ENCODE results near the gene NME2.

DNA sequence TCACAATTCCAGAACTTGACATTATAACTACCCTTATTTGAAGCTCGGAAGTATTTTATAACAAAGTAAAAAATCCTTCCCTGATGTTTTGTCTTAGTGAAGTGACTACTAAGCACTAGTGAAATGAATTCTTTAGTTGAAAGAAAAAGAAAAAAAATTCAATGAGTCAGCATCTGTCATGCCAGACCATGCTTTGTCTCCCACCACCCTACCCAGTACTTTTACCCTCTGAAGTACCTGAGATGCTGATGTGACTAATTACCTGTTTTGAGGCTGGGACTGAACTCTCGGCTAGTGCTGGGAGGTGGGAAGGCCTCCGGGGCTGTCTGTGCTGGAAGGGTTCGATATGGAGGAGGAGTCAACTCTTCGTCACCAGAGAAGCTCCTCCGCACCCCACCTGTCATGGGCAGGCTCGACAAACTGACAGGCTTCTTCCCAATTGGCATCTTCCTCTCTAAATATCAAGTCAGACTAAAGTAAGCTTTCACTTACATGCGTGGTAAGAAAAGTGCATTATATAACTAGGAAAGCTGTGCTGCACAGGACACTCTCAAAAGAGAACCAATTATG, 19.6 kb downstream of the NME2 start:
- TF ChIP-seq, protein P1, sequence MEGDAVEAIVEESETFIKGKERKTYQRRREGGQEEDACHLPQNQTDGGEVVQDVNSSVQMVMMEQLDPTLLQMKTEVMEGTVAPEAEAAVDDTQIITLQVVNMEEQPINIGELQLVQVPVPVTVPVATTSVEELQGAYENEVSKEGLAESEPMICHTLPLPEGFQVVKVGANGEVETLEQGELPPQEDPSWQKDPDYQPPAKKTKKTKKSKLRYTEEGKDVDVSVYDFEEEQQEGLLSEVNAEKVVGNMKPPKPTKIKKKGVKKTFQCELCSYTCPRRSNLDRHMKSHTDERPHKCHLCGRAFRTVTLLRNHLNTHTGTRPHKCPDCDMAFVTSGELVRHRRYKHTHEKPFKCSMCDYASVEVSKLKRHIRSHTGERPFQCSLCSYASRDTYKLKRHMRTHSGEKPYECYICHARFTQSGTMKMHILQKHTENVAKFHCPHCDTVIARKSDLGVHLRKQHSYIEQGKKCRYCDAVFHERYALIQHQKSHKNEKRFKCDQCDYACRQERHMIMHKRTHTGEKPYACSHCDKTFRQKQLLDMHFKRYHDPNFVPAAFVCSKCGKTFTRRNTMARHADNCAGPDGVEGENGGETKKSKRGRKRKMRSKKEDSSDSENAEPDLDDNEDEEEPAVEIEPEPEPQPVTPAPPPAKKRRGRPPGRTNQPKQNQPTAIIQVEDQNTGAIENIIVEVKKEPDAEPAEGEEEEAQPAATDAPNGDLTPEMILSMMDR (IDR thresholded peaks at IDR 0.05; ENCODE audit: low read length): no peak
- no peak for TF ChIP-seq EZH2 (optimal IDR thresholded peaks at IDR 0.05; ENCODE audit: low read depth, low read length)
- no peak for TF ChIP-seq EZH2phosphoT487 (IDR thresholded peaks at IDR 0.05; ENCODE audit: low read length)

Data from MM.1S (cell line).